ENCODE results near the gene PAM.

PAM gene

DNA sequence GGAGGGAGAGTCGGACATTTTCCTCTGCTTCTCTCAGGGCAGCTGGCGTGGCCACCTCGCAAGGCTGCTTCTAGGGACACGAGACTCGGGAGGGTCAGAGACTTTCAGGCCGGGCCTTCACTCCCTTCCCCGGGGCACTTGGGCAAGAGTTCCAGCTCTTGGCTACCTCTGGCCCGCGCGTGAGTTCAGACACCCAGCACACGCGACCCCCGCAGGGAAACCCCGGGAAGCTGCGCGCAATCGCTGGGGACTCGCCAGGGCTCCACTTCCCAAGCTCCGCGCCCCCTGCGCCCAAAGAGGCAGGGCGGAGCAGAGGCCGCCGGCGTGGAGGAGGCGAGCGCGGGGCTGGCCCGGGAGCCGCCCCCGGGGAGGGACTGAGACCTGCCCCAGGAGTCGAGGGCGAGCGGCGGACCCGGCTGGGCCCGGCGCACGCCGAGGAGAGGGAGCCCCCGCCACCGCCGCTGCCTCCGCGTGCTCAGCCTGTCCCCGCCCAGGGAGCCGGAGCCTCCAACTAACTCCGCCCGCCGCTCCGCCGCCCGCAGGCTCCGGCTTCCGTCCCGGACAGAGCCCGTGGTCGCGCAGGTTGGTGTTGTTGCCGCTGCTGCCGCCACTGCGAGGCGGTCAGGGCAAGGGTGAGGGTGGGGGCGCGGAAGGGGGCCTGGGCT, at the start of gene PAM:
TSS of gene PAM (plus strand) at position 539 of the 665 bp plus-strand sequence. CDS start 110,891 bp downstream, outside the sequence.
- Histone ChIP-seq H3K27me3 (ENCODE audit: control insufficient read depth, insufficient read depth, low read length) (peaks cover 7% of the 10 kb centered on the region), H3K4me1 (ENCODE audit: control insufficient read depth, insufficient read depth, low read length) (peaks cover 9% of the 10 kb centered on the region), H3K36me3 (ENCODE audit: control insufficient read depth, insufficient read depth, low read length) (no peaks in the 10 kb centered on the region), H3K27ac (ENCODE audit: low read length) (no peak within 1 kb of the TSS), H3K4me3 (ENCODE audit: low read length) (peak within 1 kb of the TSS; percentile 77; the same call in 1 of the 2 replicates), H3K9me3 (ENCODE audit: control insufficient read depth, insufficient read depth, low read length) (no peaks in the 10 kb centered on the region)
- DNase-seq (ENCODE audit: low read depth, low spot score) = no peak
- WGBS (ENCODE audit: insufficient coverage, insufficient read length) = no CpG with 5 or more reads among the region's 65 CpGs

DNA sequence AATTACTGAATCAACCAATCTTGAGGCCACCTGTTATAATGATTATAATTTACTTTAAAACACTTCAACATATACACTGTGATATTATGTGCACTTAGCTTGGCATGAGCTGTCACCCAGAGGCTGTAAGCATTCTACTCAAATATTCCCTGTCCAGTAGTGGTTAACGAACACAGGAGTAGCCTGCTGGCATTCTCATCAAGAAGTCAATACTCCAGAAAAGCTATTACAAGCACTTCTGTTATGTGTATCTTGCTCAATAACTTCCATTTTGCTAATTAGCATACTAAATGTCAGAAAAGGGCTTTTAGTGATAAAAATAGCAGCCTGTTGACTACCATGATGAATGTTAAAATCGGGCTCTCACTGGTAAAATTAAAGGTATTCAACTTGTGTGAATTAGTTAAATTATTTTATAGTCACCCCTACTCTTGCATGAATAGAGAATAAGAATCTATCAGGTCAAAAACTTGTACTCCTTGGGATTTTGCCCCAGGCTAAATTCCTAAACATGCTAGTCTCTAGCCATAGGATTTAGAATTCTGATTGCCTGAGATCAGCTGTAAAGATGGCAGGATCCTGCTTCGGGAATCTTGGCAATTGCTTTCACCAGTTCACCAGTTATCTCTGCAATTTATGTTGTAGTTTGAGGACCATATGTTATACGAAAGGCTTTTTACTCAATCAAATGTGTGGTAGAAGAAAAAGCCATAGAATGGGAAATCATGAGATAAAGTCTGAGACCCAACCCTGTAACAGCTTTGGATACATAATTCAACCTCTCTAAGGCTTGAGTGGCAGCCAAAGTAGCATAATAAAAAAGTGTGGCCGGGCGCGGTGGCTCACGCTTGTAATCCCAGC, 43.4 kb upstream of the PAM start:
- Histone ChIP-seq H3K36me3 (ENCODE audit: control insufficient read depth, insufficient read depth, low read length) (no peaks in the 10 kb centered on the region), H3K27ac (ENCODE audit: low read length) (no peak overlapping the region), H3K4me1 (ENCODE audit: control insufficient read depth, insufficient read depth, low read length) (no peaks in the 10 kb centered on the region), H3K27me3 (ENCODE audit: control insufficient read depth, insufficient read depth, low read length) (no peaks in the 10 kb centered on the region), H3K9me3 (ENCODE audit: control insufficient read depth, insufficient read depth, low read length) (no peaks in the 10 kb centered on the region), H3K4me3 (ENCODE audit: low read length) (no peak overlapping the region)
- WGBS (ENCODE audit: insufficient coverage, insufficient read length) = no CpG with 5 or more reads among the region's 8 CpGs
- no peak for DNase-seq (ENCODE audit: low read depth, low spot score)

DNA sequence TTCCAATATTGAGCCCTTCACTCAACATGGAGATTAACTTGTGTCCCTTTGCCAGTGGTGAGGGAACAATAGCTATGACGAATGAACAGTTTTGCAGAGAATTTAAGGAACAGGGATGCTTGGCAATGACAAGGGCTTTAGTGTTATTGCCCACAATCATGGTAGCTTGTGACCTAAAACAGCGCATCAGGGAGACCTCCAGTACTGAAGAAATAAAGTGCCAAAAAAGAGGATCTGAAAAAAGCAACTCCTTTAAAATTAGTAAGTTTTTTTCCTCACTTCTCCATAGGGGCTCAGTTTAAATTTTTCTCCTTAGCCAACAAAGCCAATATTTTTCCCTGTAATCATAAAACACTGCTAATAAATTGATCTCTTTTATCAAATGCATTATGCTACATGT, 41.8 kb upstream of the PAM start:
- H3K27me3 ChIP-seq (ENCODE audit: control insufficient read depth, insufficient read depth, low read length) = no peaks in the 10 kb centered on the region
- WGBS (ENCODE audit: insufficient coverage, insufficient read length) = no CpG with 5 or more reads among the region's 2 CpGs
- no peaks in the 10 kb centered on the region for H3K36me3 ChIP-seq (ENCODE audit: control insufficient read depth, insufficient read depth, low read length)
- DNase-seq (ENCODE audit: low read depth, low spot score) = no peak
- H3K9me3 ChIP-seq (ENCODE audit: control insufficient read depth, insufficient read depth, low read length) = no peaks in the 10 kb centered on the region
- H3K27ac ChIP-seq (ENCODE audit: low read length) = no peak overlapping the region
- H3K4me3 ChIP-seq (ENCODE audit: low read length) = no peak overlapping the region
- no peaks in the 10 kb centered on the region for H3K4me1 ChIP-seq (ENCODE audit: control insufficient read depth, insufficient read depth, low read length)

DNA sequence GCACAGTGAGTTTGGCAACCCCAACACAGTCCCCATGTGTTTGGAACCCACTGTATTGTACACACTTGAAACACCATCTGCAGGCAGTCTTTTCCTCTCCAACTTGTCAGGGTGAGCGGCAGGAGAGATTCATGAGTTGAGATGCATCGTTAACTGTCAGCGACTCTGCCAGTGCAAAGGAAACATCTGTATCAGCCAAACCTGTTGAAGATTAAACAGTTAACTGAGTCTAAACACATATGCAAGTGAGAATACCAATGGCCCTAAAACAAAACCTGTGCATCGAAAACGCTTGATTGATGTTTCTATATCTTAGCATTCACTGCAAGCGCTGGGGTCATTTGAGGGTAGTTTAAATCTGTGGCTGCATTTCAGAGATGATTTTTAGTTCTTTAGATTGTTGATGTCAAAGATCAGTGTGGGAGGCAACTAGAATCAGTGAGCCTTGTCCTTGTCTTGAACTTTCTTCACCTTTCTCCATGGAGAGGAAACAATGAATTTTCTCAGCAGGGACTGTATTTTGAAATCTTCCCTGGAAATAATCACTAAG, 41.3 kb upstream of the PAM start:
- no peaks in the 10 kb centered on the region for H3K36me3 ChIP-seq (ENCODE audit: control insufficient read depth, insufficient read depth, low read length)
- H3K4me1 ChIP-seq (ENCODE audit: control insufficient read depth, insufficient read depth, low read length) = no peaks in the 10 kb centered on the region
- no peaks in the 10 kb centered on the region for H3K9me3 ChIP-seq (ENCODE audit: control insufficient read depth, insufficient read depth, low read length)
- DNase-seq (ENCODE audit: low read depth, low spot score) = no peak
- H3K27me3 ChIP-seq (ENCODE audit: control insufficient read depth, insufficient read depth, low read length) = no peaks in the 10 kb centered on the region
- no CpG with 5 or more reads among the region's 6 CpGs for WGBS (ENCODE audit: insufficient coverage, insufficient read length)
- no peak overlapping the region for H3K27ac ChIP-seq (ENCODE audit: low read length)
- no peak overlapping the region for H3K4me3 ChIP-seq (ENCODE audit: low read length)

DNA sequence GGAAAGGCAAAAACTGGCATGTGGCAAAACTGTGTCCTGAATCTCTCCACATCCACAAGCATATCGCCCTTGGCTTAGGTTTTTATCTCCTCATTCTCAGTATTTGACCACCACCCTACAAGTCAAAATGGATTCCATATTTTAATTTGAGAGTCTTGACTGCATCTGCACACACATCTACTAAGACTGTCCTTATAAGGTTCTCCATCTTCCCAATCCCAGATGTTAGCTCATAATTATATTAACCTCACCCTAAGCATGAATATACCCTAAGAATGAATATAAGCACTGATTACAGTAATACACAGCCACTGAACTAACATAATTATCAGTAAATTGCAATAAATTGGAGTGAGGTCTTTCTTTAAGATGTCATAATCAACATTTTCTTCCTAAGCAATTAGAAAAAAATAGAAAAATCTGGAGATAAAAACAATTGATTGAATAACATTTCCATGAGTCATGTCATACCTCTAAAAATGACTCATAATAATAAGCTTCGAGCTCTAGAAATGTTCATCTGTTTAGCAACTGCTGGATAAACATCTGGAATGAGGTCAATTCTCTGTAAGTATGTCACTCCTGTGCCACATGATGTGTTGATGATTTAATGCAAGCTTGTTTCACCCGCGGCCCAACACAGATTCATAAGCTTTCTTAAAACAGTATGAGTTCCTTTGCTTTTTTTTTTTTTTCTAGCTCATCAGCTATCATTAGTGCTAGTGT, 39.9 kb upstream of the PAM start:
- no peaks in the 10 kb centered on the region for H3K27me3 ChIP-seq (ENCODE audit: control insufficient read depth, insufficient read depth, low read length)
- no peak overlapping the region for H3K27ac ChIP-seq (ENCODE audit: low read length)
- no peaks in the 10 kb centered on the region for H3K9me3 ChIP-seq (ENCODE audit: control insufficient read depth, insufficient read depth, low read length)
- H3K36me3 ChIP-seq (ENCODE audit: control insufficient read depth, insufficient read depth, low read length) = no peaks in the 10 kb centered on the region
- H3K4me1 ChIP-seq (ENCODE audit: control insufficient read depth, insufficient read depth, low read length) = no peaks in the 10 kb centered on the region
- H3K4me3 ChIP-seq (ENCODE audit: low read length) = no peak overlapping the region
- WGBS (ENCODE audit: insufficient coverage, insufficient read length) = no CpG with 5 or more reads among the region's 4 CpGs
- no peak for DNase-seq (ENCODE audit: low read depth, low spot score)

DNA sequence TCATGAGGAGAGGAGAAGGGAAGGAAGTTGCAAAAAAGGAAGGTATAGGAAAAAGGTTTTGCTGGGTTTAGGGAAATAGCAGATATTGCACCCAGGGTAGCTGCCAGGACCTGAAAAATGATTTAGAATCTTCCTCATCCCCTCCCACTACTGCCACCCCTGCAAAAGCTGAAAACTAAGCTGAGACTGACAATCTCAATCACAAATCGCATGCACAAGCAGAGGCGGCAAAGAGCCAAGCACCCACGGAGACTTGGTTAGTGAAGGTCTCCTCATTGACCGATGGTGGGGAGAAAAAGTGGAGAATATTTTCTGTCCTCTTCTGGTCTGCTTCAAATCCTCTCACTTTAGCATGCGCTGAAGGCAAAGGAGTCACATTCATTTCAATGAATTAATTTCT, 39.1 kb upstream of the PAM start:
- Histone ChIP-seq H3K4me3 (ENCODE audit: low read length) (no peak overlapping the region), H3K36me3 (ENCODE audit: control insufficient read depth, insufficient read depth, low read length) (no peaks in the 10 kb centered on the region), H3K4me1 (ENCODE audit: control insufficient read depth, insufficient read depth, low read length) (no peaks in the 10 kb centered on the region), H3K9me3 (ENCODE audit: control insufficient read depth, insufficient read depth, low read length) (no peaks in the 10 kb centered on the region), H3K27me3 (ENCODE audit: control insufficient read depth, insufficient read depth, low read length) (no peaks in the 10 kb centered on the region), H3K27ac (ENCODE audit: low read length) (no peak overlapping the region)
- DNase-seq (ENCODE audit: low read depth, low spot score) = no peak
- WGBS (ENCODE audit: insufficient coverage, insufficient read length) = no CpG with 5 or more reads among the region's 5 CpGs

DNA sequence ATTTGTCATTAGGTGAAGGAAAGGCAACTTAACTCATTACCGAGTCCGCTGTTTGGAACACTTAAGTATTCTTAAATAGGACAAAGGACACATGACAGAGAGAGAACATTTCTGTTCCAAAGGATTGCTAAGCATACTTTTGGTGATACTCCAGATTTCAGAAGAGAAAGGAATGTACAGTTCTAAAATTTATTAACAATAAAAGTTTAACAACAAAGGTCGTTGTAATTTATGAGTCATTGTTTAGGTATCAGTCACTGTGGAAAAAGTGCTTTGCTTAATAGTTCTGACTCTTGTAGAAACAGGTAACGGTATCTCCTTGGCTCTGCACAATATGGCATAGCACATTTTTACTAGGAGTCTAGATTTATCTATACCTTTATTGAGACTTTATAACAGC, 36.3 kb upstream of the PAM start:
- WGBS (ENCODE audit: insufficient coverage, insufficient read length) = no CpG with 5 or more reads among the region's 4 CpGs
- Histone ChIP-seq H3K36me3 (ENCODE audit: control insufficient read depth, insufficient read depth, low read length) (no peaks in the 10 kb centered on the region), H3K27ac (ENCODE audit: low read length) (no peak overlapping the region), H3K4me3 (ENCODE audit: low read length) (no peak overlapping the region), H3K27me3 (ENCODE audit: control insufficient read depth, insufficient read depth, low read length) (no peaks in the 10 kb centered on the region), H3K4me1 (ENCODE audit: control insufficient read depth, insufficient read depth, low read length) (no peaks in the 10 kb centered on the region), H3K9me3 (ENCODE audit: control insufficient read depth, insufficient read depth, low read length) (no peaks in the 10 kb centered on the region; the same call in 1 of the 2 replicates)
- no peak for DNase-seq (ENCODE audit: low read depth, low spot score)

DNA sequence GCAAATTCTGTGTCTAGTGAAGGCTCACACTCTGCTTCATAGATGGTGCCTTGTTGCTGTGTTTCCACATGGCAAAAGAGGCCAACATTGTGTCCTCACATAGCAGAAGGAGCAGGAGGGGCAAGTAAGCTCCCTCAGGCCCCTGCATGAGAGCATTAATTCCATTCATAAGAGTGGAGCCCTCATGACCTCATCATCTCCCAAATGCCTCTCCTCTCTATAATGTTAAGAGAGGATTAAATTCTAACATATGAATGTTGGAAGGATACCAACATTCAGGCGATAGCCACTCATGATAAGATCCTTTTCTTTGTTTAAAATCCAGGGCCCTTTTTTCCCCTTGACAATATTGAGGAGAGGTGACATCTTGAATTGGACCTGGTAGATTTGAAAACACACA, 35.2 kb upstream of the PAM start:
- Histone ChIP-seq H3K4me1 (ENCODE audit: control insufficient read depth, insufficient read depth, low read length) (no peaks in the 10 kb centered on the region), H3K27me3 (ENCODE audit: control insufficient read depth, insufficient read depth, low read length) (no peaks in the 10 kb centered on the region), H3K27ac (ENCODE audit: low read length) (no peak overlapping the region), H3K4me3 (ENCODE audit: low read length) (no peak overlapping the region), H3K36me3 (ENCODE audit: control insufficient read depth, insufficient read depth, low read length) (no peaks in the 10 kb centered on the region), H3K9me3 (ENCODE audit: control insufficient read depth, insufficient read depth, low read length) (no peaks in the 10 kb centered on the region; the same call in 1 of the 2 replicates)
- DNase-seq (ENCODE audit: low read depth, low spot score) = no peak
- WGBS (ENCODE audit: insufficient coverage, insufficient read length) = no CpG with 5 or more reads among the region's 1 CpG

DNA sequence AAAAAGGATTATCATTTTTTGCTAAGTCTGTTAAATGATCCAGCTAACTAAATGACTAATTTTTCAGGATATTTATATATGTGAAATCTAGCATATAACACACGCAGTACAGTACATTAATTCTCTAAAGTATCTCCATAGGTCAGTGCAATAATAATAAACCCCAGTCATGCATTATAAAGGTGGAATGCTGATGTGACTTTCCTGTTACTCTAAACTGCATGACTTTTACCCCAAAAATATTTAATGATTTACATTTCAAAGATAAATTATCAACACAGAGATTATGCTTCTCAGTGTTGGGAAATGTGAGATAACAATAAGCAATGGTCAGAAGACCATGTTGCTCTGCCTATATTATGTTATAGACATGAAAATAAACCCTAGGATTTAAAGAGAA, 34.1 kb upstream of the PAM start:
- H3K27ac ChIP-seq (ENCODE audit: low read length) = no peak overlapping the region
- WGBS (ENCODE audit: insufficient coverage, insufficient read length) = no CpG with 5 or more reads among the region's 1 CpG
- DNase-seq (ENCODE audit: low read depth, low spot score) = no peak

DNA sequence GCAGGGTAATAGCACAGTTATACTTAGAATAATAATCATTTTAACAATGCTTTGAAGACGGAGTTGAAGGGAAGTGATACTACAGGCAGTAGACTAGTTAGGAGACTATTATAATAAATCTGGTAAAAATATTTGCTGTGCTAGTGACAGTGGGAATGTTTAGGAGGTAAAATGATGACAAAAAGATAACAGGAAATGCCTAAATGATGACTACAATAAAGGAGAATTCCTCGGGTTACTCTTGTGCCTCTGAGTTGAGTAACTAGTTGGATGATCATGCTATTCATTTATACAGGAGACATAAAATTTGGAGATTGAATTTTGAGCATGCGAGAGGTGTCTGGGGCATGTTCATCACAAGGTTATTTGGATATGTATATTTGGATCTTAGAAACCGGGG, 32.2 kb upstream of the PAM start:
- no CpG with 5 or more reads among the region's 4 CpGs for WGBS (ENCODE audit: insufficient coverage, insufficient read length)

More for the DNA sequence above, 34.1 kb upstream of the PAM start:
- H3K36me3 ChIP-seq (ENCODE audit: control insufficient read depth, insufficient read depth, low read length) = no peaks in the 10 kb centered on the region
- H3K4me3 ChIP-seq (ENCODE audit: low read length) = no peak overlapping the region
- no peaks in the 10 kb centered on the region; the same call in 1 of the 2 replicates for H3K9me3 ChIP-seq (ENCODE audit: control insufficient read depth, insufficient read depth, low read length)
- H3K27me3 ChIP-seq (ENCODE audit: control insufficient read depth, insufficient read depth, low read length) = no peaks in the 10 kb centered on the region
- no peaks in the 10 kb centered on the region for H3K4me1 ChIP-seq (ENCODE audit: control insufficient read depth, insufficient read depth, low read length)

More for the DNA sequence above, 32.2 kb upstream of the PAM start:
- no peak overlapping the region for H3K4me3 ChIP-seq (ENCODE audit: low read length)
- no peaks in the 10 kb centered on the region for H3K27me3 ChIP-seq (ENCODE audit: control insufficient read depth, insufficient read depth, low read length)
- H3K36me3 ChIP-seq (ENCODE audit: control insufficient read depth, insufficient read depth, low read length) = no peaks in the 10 kb centered on the region
- DNase-seq (ENCODE audit: low read depth, low spot score) = no peak
- H3K27ac ChIP-seq (ENCODE audit: low read length) = no peak overlapping the region
- H3K4me1 ChIP-seq (ENCODE audit: control insufficient read depth, insufficient read depth, low read length) = no peaks in the 10 kb centered on the region
- no peaks in the 10 kb centered on the region; the same call in 1 of the 2 replicates for H3K9me3 ChIP-seq (ENCODE audit: control insufficient read depth, insufficient read depth, low read length)

Measured in iPS DF 6.9 (cell line).